H9 (cell line): Measurements from ENCODE around the gene KIF26B. TPM values are rescaled to one million over a fixed set of nuclear protein-coding genes. Genes with fewer than 3 reads are reported as not detected.

ENCODE experiments used
- DNase-seq: peaks from one replicate; pipeline ENCODE4 v3.0.0-alpha.2; 2017
- H2AFZ ChIP-seq: one replicate; pipeline ENCODE4 v1.6.1; 2013; ENCODE audit warnings: mild to moderate bottlenecking, low read length, control low read depth, moderate library complexity
- H2AK5ac ChIP-seq: 2 replicates; pipeline ENCODE4 v1.6.1; 2013; ENCODE audit warnings: low read length, control low read depth, mixed read lengths; ENCODE audit not compliant: insufficient read length
- H2BK120ac ChIP-seq: one replicate; pipeline ENCODE4 v1.6.1; 2013; ENCODE audit warnings: low read depth, mild to moderate bottlenecking, low read length, control low read depth, inconsistent platforms; ENCODE audit not compliant: poor library complexity, severe bottlenecking
- H2BK12ac ChIP-seq: 2 replicates; pipeline ENCODE4 v1.6.1; 2013; ENCODE audit warnings: low read length, control low read depth, mixed read lengths, low read depth; ENCODE audit not compliant: insufficient read length
- H2BK15ac ChIP-seq: 2 replicates; pipeline ENCODE4 v1.6.1; 2013; ENCODE audit warnings: low read depth, low read length, control low read depth
- H2BK20ac ChIP-seq: one replicate; pipeline ENCODE4 v1.6.1; 2013; ENCODE audit warnings: low read depth, mild to moderate bottlenecking, low read length, control low read depth, inconsistent platforms; ENCODE audit not compliant: poor library complexity, severe bottlenecking
- H2BK5ac ChIP-seq: 2 replicates; pipeline ENCODE4 v1.6.1; 2013; ENCODE audit warnings: low read length, control low read depth, mixed read lengths; ENCODE audit not compliant: insufficient read length
- H3K14ac ChIP-seq: 2 replicates; pipeline ENCODE4 v1.6.1; 2013; ENCODE audit warnings: low read length, control low read depth; ENCODE audit not compliant: insufficient read depth
- H3K18ac ChIP-seq: 2 replicates; pipeline ENCODE4 v1.6.1; 2013; ENCODE audit warnings: low read depth, mild to moderate bottlenecking, mixed read lengths, low read length, control low read depth; ENCODE audit not compliant: insufficient read length
- H3K23ac ChIP-seq: 2 replicates; pipeline ENCODE4 v1.6.1; 2013; ENCODE audit warnings: low read length, control low read depth, mixed read lengths, low read depth; ENCODE audit not compliant: insufficient read length
- H3K23me2 ChIP-seq: 2 replicates; pipeline ENCODE4 v1.6.1; 2013; ENCODE audit warnings: low read depth, mild to moderate bottlenecking, mixed read lengths, low read length, control low read depth; ENCODE audit not compliant: insufficient read length, poor library complexity, severe bottlenecking
- H3K27ac ChIP-seq: 2 replicates; pipeline ENCODE4 v1.5.1; 2013; ENCODE audit warnings: low read length, control low read depth, mixed read lengths, low read depth; ENCODE audit not compliant: insufficient read length
- H3K27me3 ChIP-seq: 2 replicates; pipeline ENCODE4 v1.6.1; 2013; ENCODE audit warnings: low read length, control low read depth, inconsistent platforms; ENCODE audit not compliant: insufficient read depth
- H3K4ac ChIP-seq: 2 replicates; pipeline ENCODE4 v1.6.1; 2013; ENCODE audit warnings: low read depth, mild to moderate bottlenecking, control low read depth, inconsistent platforms, low read length, moderate library complexity
- H3K4me1 ChIP-seq: 2 replicates; pipeline ENCODE4 v1.6.1; 2013; ENCODE audit warnings: low read length, control low read depth, inconsistent platforms; ENCODE audit not compliant: insufficient read depth
- H3K4me2 ChIP-seq: 2 replicates; pipeline ENCODE4 v1.6.1; 2013; ENCODE audit warnings: low read length, control low read depth, mixed read lengths; ENCODE audit not compliant: insufficient read length, insufficient read depth
- H3K56ac ChIP-seq: 2 replicates; pipeline ENCODE4 v1.6.1; 2013; ENCODE audit warnings: low read depth, mild to moderate bottlenecking, mixed read lengths, low read length, control low read depth; ENCODE audit not compliant: insufficient read length
- H3K79me1 ChIP-seq: 2 replicates; pipeline ENCODE4 v1.6.1; 2013; ENCODE audit warnings: low read depth, mild to moderate bottlenecking, moderate library complexity, low read length, control low read depth, inconsistent platforms; ENCODE audit not compliant: insufficient read depth, poor library complexity, severe bottlenecking
- H3K79me2 ChIP-seq: 2 replicates; pipeline ENCODE4 v1.6.1; 2013; ENCODE audit warnings: low read length, control low read depth, inconsistent platforms; ENCODE audit not compliant: insufficient read depth
- H3K9ac ChIP-seq: 2 replicates; pipeline ENCODE4 v1.6.1; 2013; ENCODE audit warnings: low read length, control low read depth, mixed read lengths; ENCODE audit not compliant: insufficient read length; ENCODE audit errors: extremely low read depth
- H3K9me3 ChIP-seq: one replicate; pipeline ENCODE4 v1.6.1; 2013; ENCODE audit warnings: low read depth, low read length, inconsistent platforms; ENCODE audit not compliant: control insufficient read depth
- H3T11ph ChIP-seq: one replicate; pipeline ENCODE4 v1.6.1; 2013; ENCODE audit warnings: mild to moderate bottlenecking, low read length, control low read depth, inconsistent platforms
- H4K20me1 ChIP-seq: one replicate; pipeline ENCODE4 v1.6.1; 2013; ENCODE audit not compliant: control insufficient read depth, insufficient read length, insufficient read depth
- H4K5ac ChIP-seq: 2 replicates; pipeline ENCODE4 v1.6.1; 2013; ENCODE audit warnings: low read depth, mild to moderate bottlenecking, mixed read lengths, low read length, control low read depth; ENCODE audit not compliant: insufficient read length
- H4K8ac ChIP-seq: replicated peaks from 2 replicates; pipeline ENCODE4 v1.6.1; 2013; ENCODE audit warnings: low read length, control low read depth, mixed read lengths, low read depth; ENCODE audit not compliant: insufficient read length
- H4K91ac ChIP-seq: 2 replicates; pipeline ENCODE4 v1.6.1; 2013; ENCODE audit warnings: low read depth, mild to moderate bottlenecking, moderate library complexity, mixed read lengths, low read length, control low read depth; ENCODE audit not compliant: insufficient read length
- H3K27ac Mint-ChIP-seq, 3 experiments: 2 replicates in 2 of 3; 3 replicates in 1 of 3; pipeline ENCODE4 v1.8.0; 2020 to 2021; ENCODE audit warnings: mixed read lengths in 3 of 3, mild to moderate bottlenecking in 1 of 3, moderate library complexity in 1 of 3
- H3K27me3 Mint-ChIP-seq: 2 replicates; pipeline ENCODE4 v1.8.0; 2021; ENCODE audit warnings: low read depth, mild to moderate bottlenecking, moderate library complexity, mixed read lengths
- H3K36me3 Mint-ChIP-seq, 3 experiments: 2 replicates in 2 of 3; 3 replicates in 1 of 3; pipeline ENCODE4 v1.8.0; 2020 to 2021; ENCODE audit warnings: low read depth in 3 of 3, mixed read lengths in 3 of 3; ENCODE audit not compliant: insufficient read depth in 1 of 3
- H3K4me1 Mint-ChIP-seq, 2 experiments: 2 replicates each; pipeline ENCODE4 v1.8.0; 2020; ENCODE audit warnings: mixed read lengths in 2 of 2
- H3K4me3 Mint-ChIP-seq, 2 experiments: 2 replicates in 1 of 2; 3 replicates in 1 of 2; pipeline ENCODE4 v1.8.0; 2020 to 2021; ENCODE audit warnings: mild to moderate bottlenecking in 2 of 2, mixed read lengths in 2 of 2, moderate library complexity in 1 of 2
- H3K9me3 Mint-ChIP-seq, 2 experiments: 2 replicates in 1 of 2; 3 replicates in 1 of 2; pipeline ENCODE4 v1.8.0; 2020; ENCODE audit warnings: mild to moderate bottlenecking in 2 of 2, mixed read lengths in 2 of 2, moderate library complexity in 1 of 2
- CTCF ChIP-seq: fragments of 200-600 bp; sonication (generic); conservative IDR thresholded peaks from 3 replicates; pipeline ENCODE4 v1.8.0; 2021; ENCODE audit warnings: antibody characterized with exemption, mild to moderate bottlenecking
- WGBS: extraction: QIAGEN DNeasy Blood & Tissue Kit; methylation state at CpG from one replicate; pipeline ENCODE4 v1.1.7; 2013; ENCODE audit warnings: missing lambda C conversion rate, low lambda C conversion rate, mixed read lengths; ENCODE audit not compliant: insufficient read length; ENCODE audit errors: extremely low coverage; 5-methylcytosine and 5-hydroxymethylcytosine counted together
- total RNA-seq: library from RNA; stranded (reverse); gene quantifications from 2 replicates; pipeline ENCODE4 v1.2.1, GENCODE V29; 2021

Gene KIF26B
- total RNA-seq, 1 experiment from 2014 or later: 0.13 TPM

- H2BK5ac ChIP-seq: no peak overlapping the region
- Mint-ChIP-seq H3K4me3 (no peak overlapping the region), H3K4me1 (peaks cover 25 to 26% of the 10 kb centered on the region in 2 experiments), H3K27me3 (no peaks in the 10 kb centered on the region), H3K9me3 (no peaks in the 10 kb centered on the region; a peak in 2 of 5 replicates), H3K36me3 (0 out of 7 replicates have a peak, but pooled peaks cover 0 to 7% (median 0%) of the 10 kb centered on the region in 3 experiments), H3K27ac (no peak overlapping the region)
- no peak overlapping the region for H4K8ac ChIP-seq
- H3K23ac ChIP-seq: no peak overlapping the region
- no peaks in the 10 kb centered on the region for H3K9me3 ChIP-seq
- H2AK5ac ChIP-seq: no peak overlapping the region
- no peaks in the 10 kb centered on the region for H3K79me1 ChIP-seq
- H4K91ac ChIP-seq: no peak overlapping the region
- no peak overlapping the region for H3K18ac ChIP-seq
- H3K14ac ChIP-seq: no peak overlapping the region
- no peak overlapping the region for H2BK15ac ChIP-seq
- H2BK20ac ChIP-seq: no peak overlapping the region
- no peak for DNase-seq
- H3K4me2 ChIP-seq: no peak overlapping the region
- H3K79me2 ChIP-seq: no peaks in the 10 kb centered on the region
- TF ChIP-seq CTCF: no peak
- H3T11ph ChIP-seq: no peak overlapping the region
- no CpG with 5 or more reads among the region's 2 CpGs for WGBS
- H3K56ac ChIP-seq: no peak overlapping the region
- H3K23me2 ChIP-seq: no peaks in the 10 kb centered on the region
- H3K27me3 ChIP-seq: no peaks in the 10 kb centered on the region
- no peak overlapping the region for H2BK12ac ChIP-seq
- no peaks in the 10 kb centered on the region for H3K4me1 ChIP-seq
- no peak overlapping the region for H2AFZ ChIP-seq
- no peaks in the 10 kb centered on the region for H4K20me1 ChIP-seq
- H3K9ac ChIP-seq: no peak overlapping the region
- H2BK120ac ChIP-seq: no peak overlapping the region
- H4K5ac ChIP-seq: no peak overlapping the region
- no peak overlapping the region for H3K27ac ChIP-seq
- no peak overlapping the region for H3K4ac ChIP-seq
Observed at GRCh38 chr1:245753807-245754206, 599.0 kb downstream of the KIF26B start.
